Loucy (cell line): ENCODE measurements around the gene FDX1.

ENCODE experiments used
- H2AFZ ChIP-seq: fragments of 200-600 bp; sonication (generic); 2 replicates; pipeline ENCODE4 v1.6.0; 2016; ENCODE audit warnings: antibody characterized with exemption, mild to moderate bottlenecking, low read length, moderate library complexity
- H3F3A ChIP-seq: fragments of 200-600 bp; 2 replicates; pipeline ENCODE4 v1.6.0; 2016; ENCODE audit warnings: antibody characterized with exemption, low read depth, mild to moderate bottlenecking
- H3K27me3 ChIP-seq: fragments of 200-600 bp; sonication (generic); 2 replicates; pipeline ENCODE4 v1.6.1; 2014; ENCODE audit warnings: low read length, mild to moderate bottlenecking; ENCODE audit not compliant: insufficient read depth, poor library complexity, severe bottlenecking
- H3K36me3 ChIP-seq: fragments of 200-600 bp; sonication (generic); 2 replicates; pipeline ENCODE4 v1.6.1; 2016; ENCODE audit warnings: low read length; ENCODE audit not compliant: insufficient read depth
- H3K4me1 ChIP-seq: fragments of 200-600 bp; sonication (generic); 2 replicates; pipeline ENCODE4 v1.5.1; 2014; ENCODE audit warnings: low read length, mild to moderate bottlenecking; ENCODE audit not compliant: insufficient read depth, poor library complexity, severe bottlenecking
- H3K4me2 ChIP-seq: fragments of 200-600 bp; sonication (generic); 2 replicates; pipeline ENCODE4 v1.6.0; 2014; ENCODE audit warnings: antibody characterized with exemption, low read length, low read depth, mild to moderate bottlenecking; ENCODE audit not compliant: poor library complexity, severe bottlenecking
- H3K4me3 ChIP-seq: fragments of 200-600 bp; sonication (generic); 2 replicates; pipeline ENCODE4 v1.5.1; 2014; ENCODE audit warnings: low read length, mild to moderate bottlenecking, mixed read lengths; ENCODE audit not compliant: poor library complexity, severe bottlenecking
- H3K79me2 ChIP-seq: fragments of 200-600 bp; sonication (generic); 2 replicates; pipeline ENCODE4 v1.6.1; 2014; ENCODE audit warnings: low read length; ENCODE audit not compliant: insufficient read depth
- H3K9ac ChIP-seq: fragments of 200-600 bp; sonication (generic); 2 replicates; pipeline ENCODE4 v1.6.0; 2014; ENCODE audit warnings: mild to moderate bottlenecking, low read depth, low read length, moderate library complexity; ENCODE audit not compliant: poor library complexity, severe bottlenecking
- H3K9me2 ChIP-seq: fragments of 200-600 bp; sonication (generic); replicated peaks from 2 replicates; pipeline ENCODE4 v1.6.1; 2016; ENCODE audit warnings: low read depth, low read length, mixed read lengths
- H3K9me3 ChIP-seq: fragments of 200-600 bp; sonication (generic); 2 replicates; pipeline ENCODE4 v1.6.1; 2014; ENCODE audit warnings: mild to moderate bottlenecking, antibody characterized with exemption, low read length, low read depth; ENCODE audit not compliant: insufficient read depth
- H4K20me1 ChIP-seq: fragments of 200-600 bp; sonication (generic); 2 replicates; pipeline ENCODE4 v1.6.0; 2014; ENCODE audit warnings: antibody characterized with exemption, low read length, mild to moderate bottlenecking; ENCODE audit not compliant: insufficient read depth, poor library complexity, severe bottlenecking
- EZH2phosphoT487 ChIP-seq: fragments of 200-600 bp; IDR thresholded peaks from 2 replicates; pipeline ENCODE4 v1.6.1; 2018; ENCODE audit warnings: antibody characterized with exemption, mild to moderate bottlenecking, moderate library complexity, borderline replicate concordance
- TF ChIP-seq, protein P1 (sequence below): fragments of 200-600 bp; sonication (generic); conservative IDR thresholded peaks from 2 replicates; pipeline ENCODE4 v1.5.1; 2014; ENCODE audit warnings: mild to moderate bottlenecking, antibody characterized with exemption, low read length

Gene FDX1

GRCh38 chr11:110468121-110468520 lies 38.4 kb downstream of the FDX1 start:
- TF ChIP-seq, protein P1, sequence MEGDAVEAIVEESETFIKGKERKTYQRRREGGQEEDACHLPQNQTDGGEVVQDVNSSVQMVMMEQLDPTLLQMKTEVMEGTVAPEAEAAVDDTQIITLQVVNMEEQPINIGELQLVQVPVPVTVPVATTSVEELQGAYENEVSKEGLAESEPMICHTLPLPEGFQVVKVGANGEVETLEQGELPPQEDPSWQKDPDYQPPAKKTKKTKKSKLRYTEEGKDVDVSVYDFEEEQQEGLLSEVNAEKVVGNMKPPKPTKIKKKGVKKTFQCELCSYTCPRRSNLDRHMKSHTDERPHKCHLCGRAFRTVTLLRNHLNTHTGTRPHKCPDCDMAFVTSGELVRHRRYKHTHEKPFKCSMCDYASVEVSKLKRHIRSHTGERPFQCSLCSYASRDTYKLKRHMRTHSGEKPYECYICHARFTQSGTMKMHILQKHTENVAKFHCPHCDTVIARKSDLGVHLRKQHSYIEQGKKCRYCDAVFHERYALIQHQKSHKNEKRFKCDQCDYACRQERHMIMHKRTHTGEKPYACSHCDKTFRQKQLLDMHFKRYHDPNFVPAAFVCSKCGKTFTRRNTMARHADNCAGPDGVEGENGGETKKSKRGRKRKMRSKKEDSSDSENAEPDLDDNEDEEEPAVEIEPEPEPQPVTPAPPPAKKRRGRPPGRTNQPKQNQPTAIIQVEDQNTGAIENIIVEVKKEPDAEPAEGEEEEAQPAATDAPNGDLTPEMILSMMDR = no peak
- no peak for TF ChIP-seq EZH2phosphoT487

GRCh38 chr11:110469127-110469526 lies 39.4 kb downstream of the FDX1 start:
- H3K79me2 ChIP-seq = no peaks in the 10 kb centered on the region
- H2AFZ ChIP-seq = no peak overlapping the region
- no peaks in the 10 kb centered on the region for H3K4me1 ChIP-seq
- H3K9ac ChIP-seq = no peak overlapping the region
- H3K36me3 ChIP-seq = peaks cover 4% of the 10 kb centered on the region; the same call in 1 of the 2 replicates
- no peak for TF ChIP-seq EZH2phosphoT487
- TF ChIP-seq, protein P1 = no peak
- no peak overlapping the region for H3K4me3 ChIP-seq
- no peaks in the 10 kb centered on the region for H3K9me2 ChIP-seq
- no peaks in the 10 kb centered on the region for H3K27me3 ChIP-seq
- H4K20me1 ChIP-seq = no peaks in the 10 kb centered on the region
- H3K9me3 ChIP-seq = no peaks in the 10 kb centered on the region
- no peaks in the 10 kb centered on the region for H3F3A ChIP-seq
- no peak overlapping the region for H3K4me2 ChIP-seq

More at GRCh38 chr11:110468121-110468520, 38.4 kb downstream of the FDX1 start:
- no peak overlapping the region for H2AFZ ChIP-seq
- H3K9me3 ChIP-seq = no peaks in the 10 kb centered on the region
- H3K4me3 ChIP-seq = no peak overlapping the region
- no peak overlapping the region for H3K4me2 ChIP-seq
- no peak overlapping the region for H3K9ac ChIP-seq
- no peaks in the 10 kb centered on the region for H3K27me3 ChIP-seq
- H4K20me1 ChIP-seq = no peaks in the 10 kb centered on the region
- H3K4me1 ChIP-seq = no peaks in the 10 kb centered on the region
- H3K9me2 ChIP-seq = no peaks in the 10 kb centered on the region
- no peaks in the 10 kb centered on the region for H3K79me2 ChIP-seq
- no peaks in the 10 kb centered on the region for H3F3A ChIP-seq
- peaks cover 5% of the 10 kb centered on the region; the same call in 1 of the 2 replicates for H3K36me3 ChIP-seq

DNA sequence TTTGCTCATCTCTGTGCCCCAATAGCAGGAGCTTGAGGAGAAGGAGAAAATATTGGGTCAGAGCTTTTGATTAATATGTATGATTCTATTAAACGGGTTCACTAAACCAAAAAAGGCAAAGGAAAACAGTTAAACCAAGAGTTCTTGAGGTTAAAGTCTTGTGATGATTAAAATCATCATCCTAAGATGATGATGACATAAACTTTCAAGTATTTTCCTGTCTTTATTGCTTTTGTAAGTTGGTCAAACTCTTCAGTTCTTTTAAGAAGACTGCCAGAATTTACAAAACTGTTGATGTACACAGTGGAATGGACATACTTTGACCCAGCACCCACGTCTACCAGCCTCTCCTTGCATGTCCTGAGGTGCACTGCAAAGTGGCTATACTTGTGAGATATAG lies 41.0 kb downstream of the FDX1 start:
- no peak overlapping the region for H3K4me3 ChIP-seq
- H4K20me1 ChIP-seq = no peaks in the 10 kb centered on the region
- no peaks in the 10 kb centered on the region for H3F3A ChIP-seq
- H3K4me2 ChIP-seq = no peak overlapping the region
- H3K9me3 ChIP-seq = no peaks in the 10 kb centered on the region
- H3K79me2 ChIP-seq = no peaks in the 10 kb centered on the region
- H3K9me2 ChIP-seq = no peaks in the 10 kb centered on the region
- H3K27me3 ChIP-seq = no peaks in the 10 kb centered on the region
- H3K36me3 ChIP-seq = no peaks in the 10 kb centered on the region
- no peaks in the 10 kb centered on the region for H3K4me1 ChIP-seq
- TF ChIP-seq EZH2phosphoT487 = no peak
- TF ChIP-seq, protein P1 = no peak
- H2AFZ ChIP-seq = no peak overlapping the region
- no peak overlapping the region for H3K9ac ChIP-seq
